Stimulated activated CD4-positive, alpha-beta T cell treated with anti-CD3 and anti-CD28 coated beads, Interleukin-15, amount 100 ng/mL, for 48 hours (primary cell): ENCODE results near the gene ZNF280B.
"Not testable (repeated sequence)": the region's sequence is repeated elsewhere in the genome, so short reads cannot be mapped to it uniquely, and the experiment has no call there.

ENCODE experiments used
- DNase-seq, 2 donors: peaks; one replicate each; pipeline ENCODE4 v3.0.0-alpha.2; 2020; ENCODE audit warnings: low read depth in 2 of 2

ZNF280B gene

GRCh38 chr22:22535662-22536061 is 27.1 kb upstream of the ZNF280B start:
- DNase-seq: no peak

- DNase-seq: no peak
These were observed 26.3 kb upstream of the ZNF280B start for GRCh38 chr22:22534604-22535415.

GRCh38 chr22:22533863-22534262 is 25.3 kb upstream of the ZNF280B start:
- no peak for DNase-seq

- no peak for DNase-seq
These were observed 24.9 kb upstream of the ZNF280B start for GRCh38 chr22:22533417-22533816.

GRCh38 chr22:22532547-22533071 is 24.1 kb upstream of the ZNF280B start:
- not testable (repeated sequence) for DNase-seq

- no peak for DNase-seq
These were observed 23.4 kb upstream of the ZNF280B start for GRCh38 chr22:22531770-22532546.

GRCh38 chr22:22528780-22529179 is 20.2 kb upstream of the ZNF280B start:
- DNase-seq: no peak

GRCh38 chr22:22527312-22527711 is 18.8 kb upstream of the ZNF280B start:
- no peak for DNase-seq

- DNase-seq: no peak
These were observed 17.8 kb upstream of the ZNF280B start for GRCh38 chr22:22526125-22526912.

GRCh38 chr22:22523494-22523893 is 15.0 kb upstream of the ZNF280B start:
- no peak for DNase-seq

GRCh38 chr22:22521631-22522030 is 13.1 kb upstream of the ZNF280B start:
- DNase-seq: no peak

- no peak for DNase-seq
These were observed 12.4 kb upstream of the ZNF280B start for GRCh38 chr22:22520667-22521602.

GRCh38 chr22:22520020-22520656 is 11.6 kb upstream of the ZNF280B start, which contains the start of gene ZNF280A:
Gene ZNF280A, minus strand, starts transcription at chr22:22520270. Its CDS starts 4,640 bp downstream, at chr22:22515630.
- DNase-seq: no peak

- DNase-seq: no peak
These were observed 11.0 kb upstream of the ZNF280B start for GRCh38 chr22:22519591-22519990.

GRCh38 chr22:22516992-22517391 is 8.4 kb upstream of the ZNF280B start:
- DNase-seq: no peak

- no peak for DNase-seq
These were observed 7.3 kb upstream of the ZNF280B start for GRCh38 chr22:22515890-22516289.

GRCh38 chr22:22514431-22514830 is 5.9 kb upstream of the ZNF280B start:
- not testable (repeated sequence) for DNase-seq

- no peak for DNase-seq
These were observed 5.1 kb upstream of the ZNF280B start for GRCh38 chr22:22513619-22514018.

- DNase-seq: no peak
These were observed 4.4 kb upstream of the ZNF280B start for GRCh38 chr22:22512951-22513350.

GRCh38 chr22:22510833-22511232 is 2.3 kb upstream of the ZNF280B start:
- not testable (repeated sequence) for DNase-seq
